Ammon's horn (tissue), 1 donor: ENCODE measurements around the gene SNAI1.
"Not testable (repeated sequence)": the region's sequence is repeated elsewhere in the genome, so short reads cannot be mapped to it uniquely, and the experiment has no call there.

ENCODE experiments used
- DNase-seq: peaks from one replicate; pipeline ENCODE4 v3.0.0-alpha.2; 2016; ENCODE audit warnings: low spot score

The SNAI1 gene

DNA sequence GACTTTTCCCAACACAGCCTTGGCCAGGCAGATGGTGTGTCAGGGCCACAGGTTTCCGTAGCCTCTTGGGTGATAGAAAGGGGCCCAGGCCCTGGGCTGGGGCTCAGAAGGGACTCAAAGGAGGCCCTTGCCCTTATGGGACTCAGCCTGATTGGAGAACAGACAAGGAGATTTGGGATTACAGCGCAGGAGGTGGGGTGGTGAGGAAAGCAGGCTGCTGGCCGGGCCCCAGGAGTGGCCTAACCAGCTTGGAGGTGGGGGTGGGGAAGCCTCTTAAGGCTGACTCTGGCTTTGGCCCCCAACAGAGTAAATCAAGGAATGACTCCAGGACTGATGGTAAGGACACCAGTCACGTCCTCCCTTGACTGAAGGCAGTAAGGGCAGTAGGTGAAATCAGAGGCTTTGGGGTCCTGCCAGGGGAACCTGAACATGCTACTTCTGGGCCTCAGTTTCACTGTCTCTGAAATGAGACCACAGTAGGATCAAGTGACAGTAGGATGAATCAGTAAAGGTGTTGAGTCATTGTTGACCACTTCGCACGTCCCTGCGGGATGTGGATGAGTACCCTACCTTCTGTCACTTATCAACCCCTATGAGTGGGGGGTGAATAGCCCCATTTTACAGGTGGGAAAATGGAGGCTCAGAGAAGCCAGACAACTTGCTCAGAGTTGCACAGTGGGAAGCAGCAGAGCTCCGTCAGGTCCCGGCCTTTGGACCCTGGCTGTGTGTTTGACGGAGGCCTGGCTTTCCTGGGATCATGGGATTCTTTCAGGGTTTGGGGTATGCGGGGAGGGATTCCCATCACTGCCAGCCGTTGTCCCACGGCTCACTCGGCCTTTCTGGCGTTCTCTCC lies 4.5 kb downstream of the SNAI1 start:
- no peak for DNase-seq

- DNase-seq: no peak
These were observed 5.3 kb downstream of the SNAI1 start for GRCh38 chr20:49987868-49988690.

GRCh38 chr20:49989234-49990065 lies 6.7 kb downstream of the SNAI1 start:
- no peak for DNase-seq

- DNase-seq: no peak
These were observed 7.5 kb downstream of the SNAI1 start for GRCh38 chr20:49990271-49990720.

GRCh38 chr20:49993301-49993751 lies 10.5 kb downstream of the SNAI1 start:
- no peak for DNase-seq

GRCh38 chr20:49995586-49995985 lies 12.8 kb downstream of the SNAI1 start:
- DNase-seq: no peak

- not testable (repeated sequence) for DNase-seq
These were observed 15.9 kb downstream of the SNAI1 start for GRCh38 chr20:49998478-49999188.

DNA sequence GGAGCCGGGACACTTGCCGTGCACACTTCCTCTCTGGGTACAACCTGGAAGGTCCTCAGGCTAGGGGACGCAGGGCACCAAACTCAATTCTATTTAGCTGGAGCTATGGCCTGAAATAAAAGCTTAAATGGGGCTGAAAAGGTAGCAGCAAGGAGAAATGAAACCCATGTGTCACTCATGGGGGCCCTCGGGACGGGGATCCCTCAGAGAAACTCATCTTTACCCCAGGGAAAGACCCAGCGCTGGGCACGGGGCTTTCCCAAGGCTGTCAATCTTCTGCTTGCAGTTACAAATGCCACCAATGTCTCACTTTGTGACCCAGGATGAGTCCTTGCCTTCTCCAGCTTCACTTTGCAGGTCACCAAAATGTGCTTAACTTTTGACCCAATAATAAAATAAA lies 16.5 kb downstream of the SNAI1 start:
- no peak for DNase-seq

DNA sequence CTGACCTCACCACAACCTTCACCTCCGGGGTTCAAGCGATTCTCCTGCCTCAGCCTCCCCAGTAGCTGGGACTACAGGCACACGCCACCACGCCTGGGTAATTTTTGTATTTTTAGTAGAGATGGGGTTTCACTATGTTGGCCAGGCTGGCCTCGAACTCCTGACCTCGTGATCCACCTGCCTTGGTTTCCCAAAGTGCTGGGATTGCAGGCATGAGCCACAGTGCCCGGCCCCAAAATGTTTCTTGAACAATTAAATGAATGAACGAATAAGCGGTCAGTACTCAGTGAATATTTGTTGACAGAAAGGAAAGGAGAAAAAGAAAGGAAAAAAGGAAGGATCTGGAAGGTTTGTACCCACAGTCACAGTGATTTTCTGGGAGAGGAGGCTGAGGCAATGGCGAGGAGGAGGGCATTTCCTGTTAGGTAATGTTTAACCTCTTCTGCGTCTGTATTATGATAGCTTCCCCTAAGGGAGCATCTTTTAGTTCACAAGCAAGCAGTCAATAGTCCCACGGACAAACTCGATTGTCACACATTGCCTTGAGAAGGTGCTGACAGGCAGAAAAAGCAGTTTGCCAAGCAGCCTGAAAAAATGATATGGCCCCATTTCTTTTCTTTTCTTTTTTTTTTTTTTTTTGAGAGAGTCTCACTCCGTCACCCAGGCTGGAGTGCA lies 17.9 kb downstream of the SNAI1 start:
- DNase-seq: not testable (repeated sequence)

GRCh38 chr20:50001784-50002311 lies 19.1 kb downstream of the SNAI1 start:
- DNase-seq: no peak

- DNase-seq: no peak
These were observed 20.5 kb downstream of the SNAI1 start for GRCh38 chr20:50003253-50003656.

- no peak for DNase-seq
These were observed 21.4 kb downstream of the SNAI1 start for GRCh38 chr20:50004229-50004628.

DNA sequence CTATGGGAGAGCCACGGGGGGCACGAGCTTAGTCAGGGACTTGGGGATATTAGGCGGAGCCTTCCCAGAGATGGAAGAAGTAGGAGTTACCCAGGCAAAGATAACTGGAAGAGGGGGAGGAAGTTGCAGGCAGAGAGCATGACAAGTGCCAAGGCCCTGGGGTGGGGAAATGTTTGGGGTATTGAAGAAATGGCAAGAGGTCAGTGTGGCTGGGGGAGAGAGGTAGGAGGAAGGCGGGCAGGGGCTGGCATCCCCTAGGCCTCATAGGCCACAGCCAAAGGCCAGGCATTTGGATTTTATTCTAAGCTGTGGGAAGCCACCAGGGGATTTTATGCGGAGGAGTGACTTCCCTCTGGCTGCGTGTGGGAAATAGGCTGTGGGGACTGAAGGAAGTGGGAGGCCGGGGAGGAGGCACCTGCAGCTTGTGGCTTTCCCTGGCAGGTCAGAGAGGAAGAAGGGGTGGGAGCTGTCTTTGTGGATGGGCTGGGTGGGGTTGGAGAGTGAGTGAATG lies 22.7 kb downstream of the SNAI1 start:
- DNase-seq: no peak

DNA sequence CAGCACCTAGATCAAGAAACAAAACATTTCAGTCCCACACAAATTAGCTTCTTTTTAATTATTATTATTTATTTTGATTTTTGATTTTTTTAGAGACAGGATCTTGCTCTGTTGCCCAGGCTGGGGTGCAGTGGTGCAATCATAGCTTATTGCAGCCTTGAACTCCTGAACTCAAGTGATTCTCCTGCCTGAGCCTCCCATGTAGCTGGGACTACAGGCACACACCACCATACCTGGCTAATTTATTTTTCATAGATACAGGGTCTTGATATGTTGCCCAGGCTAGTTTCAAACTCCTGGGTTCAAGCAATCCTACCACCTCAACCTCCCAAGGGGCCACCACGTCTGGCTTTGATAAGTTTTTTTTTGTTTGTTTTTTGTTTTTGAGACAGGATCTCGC lies 24.6 kb downstream of the SNAI1 start:
- DNase-seq: no peak

DNA sequence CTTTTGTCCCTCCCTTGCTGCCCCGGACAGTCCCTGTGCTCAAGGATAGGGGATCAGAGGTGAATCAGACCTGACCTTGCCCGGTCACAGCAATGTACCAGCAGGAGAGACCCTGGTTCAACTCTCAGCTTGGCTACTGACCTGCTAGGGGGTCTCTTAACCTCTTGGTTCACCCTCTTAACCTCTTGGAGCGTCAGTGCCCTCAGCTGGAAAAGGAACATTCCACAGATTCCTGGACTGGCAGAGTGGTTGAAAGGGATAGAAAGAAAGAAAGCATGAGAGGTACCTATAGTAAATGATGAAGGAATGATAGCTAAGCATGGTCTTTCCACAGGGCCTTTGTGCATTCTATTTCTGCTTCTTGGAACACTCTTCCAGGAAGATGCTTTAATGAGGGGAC lies 25.2 kb downstream of the SNAI1 start:
- DNase-seq: no peak

- DNase-seq: peak; percentile 16
These were observed 27.0 kb downstream of the SNAI1 start for GRCh38 chr20:50009521-50010454.

DNA sequence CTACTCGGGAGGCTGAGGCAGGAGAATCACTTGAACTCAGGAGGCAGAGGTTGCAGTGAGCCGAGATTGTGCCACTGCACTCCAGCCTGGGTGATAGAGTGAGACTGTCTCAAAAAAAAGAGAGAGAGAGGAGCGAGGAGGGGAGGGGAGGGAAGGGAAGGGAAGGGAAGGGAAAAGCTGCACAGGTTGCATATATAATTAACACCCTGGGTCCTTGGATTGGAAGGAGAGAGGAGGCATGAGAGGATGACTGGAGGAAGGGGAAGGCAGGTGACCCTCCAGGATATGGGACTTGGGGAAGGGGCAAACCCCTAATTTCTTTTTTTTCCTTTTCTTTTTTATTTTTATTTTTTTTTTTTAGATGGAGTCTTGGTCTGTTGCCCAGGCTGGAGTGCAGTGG lies 28.8 kb downstream of the SNAI1 start:
- not testable (repeated sequence) for DNase-seq

GRCh38 chr20:50012282-50013263 lies 29.8 kb downstream of the SNAI1 start:
- no peak for DNase-seq
